Activated effector memory CD4-positive, alpha-beta T cell treated with anti-CD3 and anti-CD28 coated beads, Interleukin-2, amount 50 U/mL, for 16 hours (primary cell): ENCODE results near the gene ARHGEF4.

Source experiments
- DNase-seq: peaks from one replicate; pipeline ENCODE4 v3.0.0-alpha.2; 2020

ARHGEF4 gene

DNA sequence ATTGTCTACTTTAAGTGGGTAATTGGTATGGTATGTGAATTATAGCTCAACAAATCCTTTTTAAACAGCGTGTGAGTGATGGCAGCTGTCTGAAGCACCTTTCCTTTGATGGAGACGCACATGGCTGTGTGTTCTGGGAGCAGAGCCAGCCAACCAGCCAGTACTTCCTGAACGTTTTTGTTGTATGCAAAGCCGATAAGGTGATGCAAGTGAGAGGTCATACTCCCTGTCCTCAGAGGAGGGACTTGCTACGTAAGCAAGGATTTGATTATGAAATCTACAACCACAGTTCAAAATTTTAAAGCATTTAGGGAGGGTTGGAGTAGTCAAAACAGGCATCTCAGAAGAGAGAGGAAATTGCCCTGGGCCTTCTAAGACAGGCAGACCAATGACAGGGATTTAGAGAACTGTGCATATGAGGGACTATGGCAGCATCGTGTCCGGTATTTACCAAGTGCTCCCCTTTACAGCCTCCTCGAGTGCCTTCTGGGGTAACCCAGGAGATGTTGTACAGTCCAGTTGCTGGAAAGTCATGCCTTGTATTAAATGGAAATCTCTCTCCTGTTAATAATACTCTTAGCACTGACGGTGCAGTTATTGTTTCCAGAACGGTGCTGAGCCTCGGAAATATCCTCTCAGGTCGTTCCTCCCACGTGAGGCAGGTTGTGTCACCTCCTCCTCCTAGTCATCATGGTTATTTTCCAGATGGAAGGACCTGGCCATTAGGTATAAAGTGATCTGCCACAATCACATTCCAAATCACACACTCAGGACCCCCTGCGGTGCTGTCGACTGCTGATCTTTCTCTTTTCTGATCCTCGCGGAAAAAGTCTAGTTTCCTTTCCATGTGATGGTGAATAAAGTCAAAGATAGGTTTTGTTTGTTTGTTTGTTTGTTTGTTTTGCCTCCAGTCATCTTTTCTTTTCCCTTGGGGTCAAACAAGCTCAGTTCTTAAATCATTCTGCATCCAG, 28.4 kb downstream of the ARHGEF4 start:
- DNase-seq = peak; percentile 42

DNA sequence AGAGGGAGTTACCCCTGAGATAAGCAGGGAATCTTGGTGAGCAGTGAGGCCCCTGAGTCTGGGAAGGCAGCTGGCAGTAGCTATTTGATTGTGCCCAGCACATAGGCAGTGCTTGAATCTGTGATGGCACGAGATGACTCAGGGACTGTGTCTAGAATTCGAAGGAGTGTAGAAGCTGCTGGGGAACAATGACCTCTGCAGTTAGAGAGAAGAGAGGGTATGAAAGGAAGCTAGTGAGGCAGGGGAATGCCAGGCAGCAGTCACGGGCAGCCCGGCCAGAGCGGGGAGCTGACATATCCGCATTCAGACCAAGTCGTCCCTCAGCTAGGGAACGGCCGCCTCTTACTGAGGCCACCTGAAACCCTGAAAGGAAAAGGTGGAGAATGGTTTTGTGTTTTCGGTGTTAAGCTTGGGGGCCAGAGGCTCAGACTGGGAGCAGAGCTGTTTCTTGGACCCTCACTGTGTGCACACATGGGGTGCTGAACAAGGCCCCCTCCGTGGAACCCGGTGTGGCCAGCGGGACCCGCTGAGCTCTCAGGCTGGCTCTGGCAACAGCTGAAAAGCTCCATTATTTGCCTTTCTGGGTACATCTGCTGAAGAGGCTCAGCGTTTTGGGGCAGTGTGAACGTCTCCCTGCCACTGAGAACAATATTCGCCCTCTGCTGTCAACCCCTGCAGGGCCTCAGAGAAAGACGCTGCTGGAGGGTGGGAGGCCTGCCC, 32.9 kb downstream of the ARHGEF4 start:
- peak; percentile 44 for DNase-seq

DNA sequence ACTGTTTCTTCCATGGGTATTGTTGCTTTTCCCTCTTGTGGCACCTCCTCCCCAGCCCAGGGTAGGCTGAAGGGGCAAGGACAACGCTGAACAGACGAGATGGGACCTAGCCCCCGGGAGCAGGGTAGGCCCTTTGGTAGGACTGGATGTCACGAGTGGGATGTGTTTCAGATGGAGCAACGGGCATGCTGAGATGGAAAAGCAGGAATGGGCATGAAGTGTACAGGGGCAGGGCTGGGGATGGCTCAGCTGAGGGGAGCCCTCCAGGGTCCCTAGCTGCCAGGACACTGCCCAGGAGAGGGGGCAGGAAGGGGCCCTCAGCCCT, 33.4 kb downstream of the ARHGEF4 start:
- DNase-seq = peak; percentile 56

DNA sequence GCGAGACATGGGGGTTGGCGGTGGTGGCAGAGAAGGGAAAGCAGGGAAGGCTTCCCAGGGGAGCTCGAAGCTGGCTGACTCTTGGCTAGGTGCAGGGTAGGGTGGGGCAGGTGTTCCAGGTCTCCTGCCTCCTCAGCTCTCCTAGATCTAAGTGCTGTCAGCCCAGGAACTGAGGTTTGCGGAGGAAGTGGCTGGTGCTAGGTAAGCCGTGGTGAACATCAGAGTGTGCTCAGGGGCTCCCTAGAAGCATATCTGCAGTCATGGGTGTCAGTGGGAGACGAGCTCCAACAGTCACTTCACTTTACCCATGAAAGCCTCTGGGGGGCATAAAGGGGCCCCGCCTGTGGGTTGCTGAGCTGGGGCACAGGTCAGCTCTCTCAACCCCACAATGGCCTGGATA, 34.1 kb downstream of the ARHGEF4 start:
- peak; percentile 19 for DNase-seq

DNA sequence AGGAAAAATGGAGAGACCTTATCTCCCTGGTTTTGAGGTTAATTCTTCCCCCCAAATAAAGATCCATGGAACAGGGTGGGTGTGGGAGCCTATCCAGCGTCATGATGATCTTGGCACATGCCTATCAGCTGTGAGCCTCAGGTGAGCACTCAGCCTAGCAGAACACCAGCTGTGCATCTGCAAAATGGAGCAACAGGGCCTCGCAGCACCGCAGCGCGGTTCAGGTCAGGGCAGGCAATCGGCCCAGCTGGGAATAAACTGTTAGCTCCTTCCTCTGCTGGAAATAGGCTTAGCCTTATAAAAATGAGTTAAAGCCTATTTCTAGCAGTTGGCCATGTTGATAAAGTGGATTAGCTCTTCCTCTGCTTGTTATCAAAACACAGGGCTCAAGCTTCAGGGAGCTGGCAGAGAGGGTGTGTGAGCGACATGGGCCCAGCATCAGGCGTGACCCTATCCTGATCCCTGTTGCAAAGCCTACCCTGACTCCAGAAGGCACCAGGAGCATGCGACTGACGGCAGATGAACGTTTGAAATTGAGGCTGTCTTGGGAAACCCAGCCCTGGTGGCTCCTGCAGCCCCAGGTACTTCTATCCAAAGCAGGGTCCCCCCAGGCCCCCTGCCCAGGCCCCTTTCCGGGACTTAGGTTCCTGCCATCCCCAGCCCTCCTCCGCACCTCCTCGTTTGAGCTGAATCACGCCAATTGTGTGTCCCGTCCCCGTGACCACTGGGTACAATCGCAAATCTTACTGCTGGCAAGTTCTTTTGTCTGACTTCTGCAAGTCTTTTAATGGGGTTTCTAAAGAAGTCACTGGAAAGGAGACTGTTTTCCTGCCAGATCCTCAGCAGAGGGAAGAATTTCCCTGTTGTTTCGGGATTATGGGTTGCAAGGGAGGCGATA, 35.4 kb downstream of the ARHGEF4 start:
- peak; percentile 46 for DNase-seq

DNA sequence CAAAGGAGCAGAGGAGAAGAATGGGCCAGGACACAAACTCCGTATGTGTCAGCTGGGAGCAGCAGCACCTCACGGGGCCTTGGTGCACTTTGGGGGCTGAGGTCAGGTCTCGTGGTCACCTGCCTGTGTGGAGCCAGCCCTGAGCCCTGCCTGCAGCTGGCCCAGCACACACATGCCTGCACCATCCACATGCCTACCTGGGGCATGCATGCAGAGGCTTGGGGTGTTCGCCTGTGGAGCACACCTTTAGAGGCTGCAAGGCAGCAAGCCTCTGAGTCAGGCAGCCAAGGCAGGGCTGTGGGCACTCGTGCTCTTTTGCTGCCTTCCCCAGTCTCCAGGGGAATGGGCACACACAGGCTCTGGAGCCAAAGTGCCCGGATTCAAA, 36.0 kb downstream of the ARHGEF4 start:
- DNase-seq = peak; percentile 47

DNA sequence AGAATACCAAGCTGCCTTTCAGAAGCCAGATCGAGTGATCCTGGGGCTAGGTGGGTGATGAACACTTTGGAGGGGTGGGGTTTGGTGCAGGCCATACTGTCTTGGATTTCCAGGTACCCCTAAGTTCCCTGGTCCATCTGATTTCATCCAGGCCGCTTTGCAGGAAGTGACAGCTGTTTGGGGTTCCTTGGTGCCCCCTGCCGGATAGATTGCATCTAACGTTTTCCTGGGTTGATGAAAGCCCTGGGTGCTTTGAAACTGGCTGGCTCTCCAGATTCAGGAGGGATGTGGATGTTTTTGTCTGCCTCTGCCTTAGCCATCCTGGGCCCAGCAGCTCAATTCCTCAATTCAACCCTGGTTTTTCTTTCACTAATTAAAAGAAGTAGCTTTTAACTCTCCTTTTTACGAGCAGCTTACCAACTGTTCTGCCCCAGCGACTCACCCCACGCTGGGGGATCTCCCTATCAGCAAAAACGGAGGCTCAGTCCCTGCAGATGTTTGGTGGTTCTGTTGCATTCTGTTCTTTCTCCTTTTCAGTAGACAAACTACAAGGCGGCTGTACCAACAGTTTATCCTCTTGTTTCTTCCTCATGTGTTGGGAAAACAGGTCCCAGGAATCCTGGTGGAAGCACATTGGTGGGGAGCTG, 37.1 kb downstream of the ARHGEF4 start:
- peak; percentile 90 for DNase-seq

DNA sequence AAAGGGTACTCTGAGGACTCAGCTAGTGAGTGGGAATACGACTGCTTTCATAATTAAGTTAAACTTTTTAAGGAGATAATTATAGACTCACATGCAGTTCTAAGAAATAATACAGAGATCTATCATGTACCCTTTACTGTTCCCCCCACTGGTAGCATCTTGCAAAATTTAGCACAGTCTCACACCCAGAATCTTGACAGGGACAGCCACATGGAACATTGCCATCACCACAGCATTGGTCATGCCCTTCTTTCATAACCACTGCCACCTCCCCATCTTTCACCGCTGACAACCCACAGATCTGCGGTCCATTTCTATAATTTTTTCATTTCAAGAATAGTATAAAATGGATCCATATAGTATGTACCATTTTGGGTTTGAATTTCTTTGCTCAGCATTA, 37.8 kb downstream of the ARHGEF4 start:
- DNase-seq = peak; percentile 48

DNA sequence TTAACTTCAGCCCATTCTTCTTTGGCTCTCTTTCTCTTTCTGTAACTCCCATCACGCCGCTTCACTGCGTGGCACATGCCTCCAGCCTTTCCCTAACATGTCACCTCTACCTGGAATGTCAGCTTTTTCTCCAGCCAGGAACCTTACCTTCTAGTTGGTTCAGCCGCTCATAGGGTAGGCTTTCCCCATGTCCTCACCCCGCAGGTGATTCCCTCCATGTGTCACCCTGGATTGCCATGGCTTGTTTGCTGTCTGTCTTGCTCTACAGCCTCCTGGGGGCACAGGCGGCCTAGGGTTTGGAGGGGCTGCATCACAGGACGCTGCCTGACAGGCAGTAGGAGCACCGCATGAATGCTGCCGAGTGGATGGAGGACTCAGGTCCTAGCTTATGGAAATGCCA, 39.2 kb downstream of the ARHGEF4 start:
- peak; percentile 17 for DNase-seq

DNA sequence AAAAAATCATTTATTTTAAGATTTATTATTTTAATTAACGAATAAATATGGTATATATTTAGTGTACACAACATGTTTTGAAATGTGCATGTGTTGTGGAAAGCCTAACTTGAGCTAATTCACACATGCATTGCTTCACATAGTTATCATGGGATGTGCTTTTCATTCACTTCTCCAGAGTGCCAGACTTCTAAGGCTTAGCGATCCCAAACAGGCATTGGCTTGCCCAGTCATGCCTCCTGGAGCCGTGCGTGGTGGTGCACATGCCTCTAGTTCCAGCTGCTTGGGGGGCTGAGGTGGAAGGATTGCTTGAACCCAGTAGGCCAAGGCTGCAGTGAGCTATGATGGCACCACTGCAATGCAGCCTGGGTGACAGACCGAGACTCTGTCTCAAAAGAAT, 40.5 kb downstream of the ARHGEF4 start:
- DNase-seq = peak; percentile 17

DNA sequence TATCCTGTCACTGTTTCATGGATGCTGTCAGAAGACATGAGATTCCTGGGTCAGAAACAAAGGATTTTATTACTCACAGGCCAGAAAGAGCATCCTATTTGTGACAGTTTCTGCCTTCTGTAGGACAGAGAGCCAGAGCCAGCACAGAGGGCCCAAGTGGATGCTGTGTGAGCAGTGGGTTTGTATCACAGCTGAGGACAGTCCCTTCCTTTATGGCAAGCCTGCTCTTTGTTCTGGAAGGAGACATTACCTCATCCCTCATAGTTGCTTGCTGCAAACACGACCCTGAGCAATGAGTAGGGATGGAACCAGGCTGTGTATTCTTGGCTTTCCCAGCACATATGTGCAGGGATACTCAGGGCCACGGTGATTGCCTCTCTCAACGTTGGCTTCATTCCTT, 41.6 kb downstream of the ARHGEF4 start:
- DNase-seq = peak; percentile 2

DNA sequence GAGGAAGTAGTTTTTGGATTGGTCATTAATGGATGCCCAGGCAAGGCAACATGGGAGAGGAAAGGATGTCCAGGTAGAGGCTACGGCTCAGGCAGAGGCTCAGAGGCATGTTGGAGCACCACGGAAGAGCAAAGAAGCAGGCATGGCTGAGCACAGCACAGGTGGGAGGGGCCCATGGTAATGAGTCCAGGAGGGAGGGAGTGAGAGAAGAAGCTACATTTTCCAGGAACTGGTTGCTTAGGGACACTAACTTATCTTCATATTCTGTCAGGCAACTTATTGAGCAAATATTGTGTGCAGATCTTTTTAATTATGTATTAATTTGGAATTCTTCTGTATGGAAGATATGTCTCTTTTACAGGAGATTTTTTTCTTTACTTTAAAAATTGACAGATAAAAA, 42.2 kb downstream of the ARHGEF4 start:
- DNase-seq = no peak

DNA sequence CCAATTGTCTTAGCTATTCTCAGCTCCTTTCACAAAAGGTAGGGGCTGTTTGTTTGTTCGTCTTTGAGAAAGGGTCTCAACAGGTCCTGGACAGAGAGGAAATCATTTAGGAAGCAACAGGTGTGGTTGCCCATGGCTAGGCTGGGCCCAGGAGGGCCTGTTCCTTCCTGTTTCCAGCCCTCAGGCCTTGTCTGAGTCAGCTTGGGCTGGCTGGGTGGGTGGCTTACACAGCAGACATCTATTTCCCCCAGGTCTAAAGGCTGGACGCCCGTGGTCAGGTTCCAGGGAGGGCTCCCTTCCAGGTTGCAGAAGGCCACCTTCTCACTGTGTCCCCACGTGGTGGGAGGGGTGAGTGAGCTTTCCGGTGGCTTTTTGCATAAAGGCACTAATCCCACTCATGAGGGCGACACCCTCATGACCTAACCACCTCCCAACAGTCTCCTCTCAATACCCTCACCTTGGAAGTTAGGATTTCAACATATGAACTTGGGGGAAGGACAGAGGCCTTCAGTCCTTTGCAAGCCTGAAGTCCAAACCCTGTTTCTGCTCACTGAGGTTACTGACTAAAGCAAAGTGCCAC, 45.5 kb downstream of the ARHGEF4 start:
- DNase-seq = no peak

DNA sequence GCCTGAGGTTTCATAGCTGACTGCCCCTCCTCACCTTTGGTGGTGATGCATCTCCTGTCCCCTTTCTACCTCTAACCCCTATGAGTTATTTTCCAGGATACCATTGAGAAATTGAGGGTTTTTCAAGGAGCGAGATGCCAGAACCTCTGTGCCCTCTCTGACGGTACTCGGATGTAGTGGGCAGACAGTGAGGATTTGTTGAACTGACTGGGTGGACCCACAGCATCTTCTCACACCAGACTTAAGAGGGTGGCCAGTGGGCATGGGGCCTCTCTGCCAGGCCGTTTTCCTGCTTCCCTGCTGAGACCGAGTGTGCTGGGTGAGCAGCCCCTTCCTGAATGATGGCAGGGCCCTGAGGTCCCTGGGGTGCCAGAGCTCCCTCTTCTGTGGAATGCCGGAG, 46.3 kb downstream of the ARHGEF4 start:
- DNase-seq = peak; percentile 25

DNA sequence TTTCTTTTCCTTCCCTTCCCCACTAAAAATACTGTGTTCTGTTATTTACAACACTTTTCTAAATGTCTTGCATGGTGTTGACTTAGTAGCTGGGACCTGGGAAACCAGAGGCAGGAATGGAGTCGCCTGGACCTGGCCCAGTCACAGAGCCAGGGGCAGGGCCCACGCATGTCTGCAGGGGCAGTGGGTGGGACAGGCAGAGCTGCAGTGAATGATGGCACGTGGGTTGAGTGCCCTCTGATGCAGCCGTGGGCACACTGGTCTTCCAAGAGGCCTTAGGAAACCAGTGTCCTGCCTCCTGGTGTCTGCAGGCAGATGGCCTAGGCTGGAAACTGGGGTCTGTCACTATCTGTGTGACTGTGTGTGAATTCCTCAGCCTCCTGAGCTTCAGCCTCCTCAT, 46.8 kb downstream of the ARHGEF4 start:
- peak; percentile 45 for DNase-seq

DNA sequence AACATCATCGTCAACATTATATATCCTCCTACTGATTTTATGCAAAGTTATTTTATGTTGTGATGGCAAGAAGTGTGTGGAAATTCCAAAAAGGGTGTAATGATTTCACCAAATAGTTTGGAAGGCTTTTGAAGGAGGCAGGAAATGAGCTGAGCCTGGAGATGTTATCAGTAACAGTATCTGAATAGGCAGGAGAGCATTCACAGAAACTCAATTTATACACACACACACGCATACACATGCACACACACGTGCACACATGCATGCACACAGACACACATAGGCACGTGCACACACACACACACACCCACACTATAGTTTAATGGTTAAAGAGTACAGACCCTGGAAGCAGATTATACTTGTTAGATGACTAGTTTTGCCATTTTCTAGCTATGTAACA, 47.3 kb downstream of the ARHGEF4 start:
- peak; percentile 10 for DNase-seq

DNA sequence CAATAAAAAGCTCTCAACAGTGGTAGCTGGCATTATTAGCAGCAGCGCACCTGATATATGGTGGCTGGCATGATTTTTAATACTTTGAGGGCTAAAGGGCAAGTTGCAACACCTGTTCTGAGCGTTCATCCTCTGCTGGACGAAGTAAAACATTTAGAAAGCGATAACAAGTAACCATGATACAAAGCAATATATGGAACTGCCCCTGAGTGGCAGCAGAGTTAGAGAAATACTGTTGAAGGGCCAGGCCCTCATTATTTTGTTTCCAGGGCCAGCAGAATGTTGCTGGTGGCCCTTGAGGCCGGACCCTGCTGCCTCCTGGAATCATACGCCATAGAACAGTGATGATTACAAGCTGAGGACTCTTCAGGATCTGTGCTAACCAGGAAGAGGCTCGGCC, 47.8 kb downstream of the ARHGEF4 start:
- no peak for DNase-seq

DNA sequence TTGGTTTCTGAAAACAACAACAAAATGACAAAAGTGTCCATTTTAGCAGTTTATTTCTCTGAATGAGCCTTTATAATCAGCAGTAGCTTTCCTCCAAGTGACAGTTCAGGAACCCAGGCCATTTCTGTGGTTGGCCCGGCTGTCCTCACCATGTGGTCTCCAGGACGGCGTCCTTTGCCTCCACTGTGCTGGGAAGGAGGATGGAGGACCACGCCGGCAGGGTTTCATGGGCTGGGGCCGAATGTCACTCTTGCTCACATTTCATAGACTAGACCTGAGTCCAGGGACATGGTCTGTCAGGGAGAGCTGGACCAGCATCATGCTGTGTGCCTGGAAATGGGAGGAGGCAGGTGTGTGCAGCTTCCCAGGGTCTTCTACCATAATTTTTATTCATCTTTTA, 50.9 kb downstream of the ARHGEF4 start:
- DNase-seq = peak; percentile 57

DNA sequence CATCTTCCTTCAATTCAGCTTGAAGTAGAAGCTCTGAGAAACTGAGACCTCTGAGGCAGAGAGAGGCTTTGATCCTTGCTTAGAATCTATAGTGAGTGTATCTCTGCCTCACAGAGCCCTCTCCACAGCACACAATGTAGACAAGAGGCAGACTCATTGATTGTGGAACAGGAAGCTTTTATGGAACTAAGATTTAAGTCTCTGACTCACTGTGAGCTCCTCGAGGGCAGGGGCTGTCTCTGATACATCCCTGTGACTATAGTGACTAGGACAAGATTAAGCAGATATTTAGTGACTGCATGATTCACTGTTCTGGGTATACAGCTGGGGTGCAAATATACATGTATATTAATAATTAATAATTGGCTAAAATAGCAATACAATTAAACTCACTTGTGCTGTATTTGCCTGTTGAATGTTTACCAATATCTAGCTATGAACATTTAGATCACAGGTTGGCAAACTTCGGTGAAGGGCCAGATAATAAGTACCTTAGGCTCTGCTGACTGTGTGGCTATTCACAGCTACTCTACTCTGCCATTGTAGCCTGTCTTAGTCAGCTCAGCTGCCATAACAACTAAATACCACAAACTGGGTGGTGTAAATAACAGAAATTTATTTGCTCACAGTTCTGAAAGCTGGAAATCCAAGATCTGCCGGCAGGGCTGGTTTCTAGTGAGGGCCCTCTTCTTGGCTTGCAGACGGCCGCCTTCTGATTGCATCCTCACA, 54.4 kb downstream of the ARHGEF4 start:
- no peak for DNase-seq

DNA sequence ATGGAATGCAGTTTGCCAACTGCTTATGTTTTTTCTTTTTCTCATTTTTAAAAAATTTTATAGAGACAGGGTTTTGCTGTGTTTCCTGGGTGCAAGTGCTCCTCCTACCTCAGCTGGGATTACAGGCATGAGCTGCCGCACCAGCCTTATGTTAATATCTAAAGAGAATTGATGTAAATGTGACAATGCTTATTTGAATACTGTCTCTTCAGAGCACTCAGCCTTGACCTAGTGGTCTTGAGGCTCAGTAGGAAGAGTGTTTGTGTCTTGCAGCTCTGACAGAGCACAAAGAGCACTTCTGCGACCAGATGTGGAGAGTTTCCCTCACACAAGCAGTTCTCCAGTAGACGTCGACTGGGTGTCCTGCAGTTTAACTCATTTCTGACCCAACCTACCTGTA, 55.3 kb downstream of the ARHGEF4 start:
- DNase-seq = no peak
